Measurements from ENCODE around the gene RLN3. TPM values are rescaled to one million over a fixed set of nuclear protein-coding genes. Genes with fewer than 3 reads are reported as not detected.

The RLN3 gene
- total and polyA plus RNA-seq, 2 of the 8 experiments (the other 6 are each of a cell fraction or from before 2014, with no cell fraction given): not detected

DNA sequence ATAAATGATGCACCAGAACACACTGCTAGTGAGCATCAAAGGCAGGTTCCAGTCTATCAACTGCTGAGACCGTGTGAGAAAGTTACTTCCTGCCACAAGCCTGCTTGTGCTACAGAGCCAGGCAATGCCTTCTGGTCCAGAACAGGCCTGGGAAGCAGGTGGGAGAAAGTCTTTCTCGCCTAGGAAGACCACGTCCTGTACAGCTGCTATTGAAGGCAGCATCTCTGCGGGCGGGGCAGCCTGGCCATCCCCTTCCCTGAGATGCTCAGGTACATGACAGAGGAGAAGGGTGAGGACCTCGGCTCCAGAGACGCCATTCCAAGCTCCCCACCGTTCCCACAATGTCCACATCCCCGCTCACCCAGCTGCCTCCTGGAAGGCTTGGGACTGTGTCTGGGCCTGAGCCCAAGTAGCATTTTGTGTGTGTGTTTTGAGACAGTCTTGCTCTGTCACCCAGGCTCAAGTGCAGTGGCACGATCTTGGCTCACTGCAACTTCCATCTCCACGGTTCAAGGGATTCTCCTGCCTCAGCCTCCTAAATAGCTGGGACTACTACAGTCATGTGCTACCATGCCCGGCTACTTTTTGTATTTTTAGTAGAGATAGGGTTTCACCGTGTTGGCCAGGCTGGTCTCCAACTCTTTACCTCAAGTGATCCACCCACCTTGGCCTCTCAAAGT is 25.2 kb upstream of the RLN3 start (continued):
- TF ChIP-seq JUN (IDR thresholded peaks at IDR 0.05; ENCODE audit: low read depth, low read length) (no peak), RNF2 (IDR thresholded peaks at IDR 0.05; ENCODE audit: borderline replicate concordance, low read depth, low read length, missing control alignments, poor library complexity, severe bottlenecking) (no peak), CBX8 (IDR thresholded peaks at IDR 0.05; ENCODE audit: borderline replicate concordance, low read depth, low read length) (no peak), CEBPB (IDR thresholded peaks at IDR 0.05; ENCODE audit: low read depth, low read length) (no peak), BCL11A (IDR thresholded peaks at IDR 0.05; ENCODE audit: low read depth in 2 of 2, low read length in 2 of 2) (no peak), YY1 (IDR thresholded peaks at IDR 0.05; ENCODE audit: low read depth, low read length) (no peak)
